Measurements from ENCODE around the gene SLC16A4.

Gene SLC16A4

GRCh38 chr1:110321846-110322245 is 69.0 kb downstream of the SLC16A4 start:
- no peak for DNase-seq

- no peak for DNase-seq
These were observed 69.8 kb downstream of the SLC16A4 start for GRCh38 chr1:110321045-110321444.

GRCh38 chr1:110320168-110320518 is 70.7 kb downstream of the SLC16A4 start:
- DNase-seq, result no peak

GRCh38 chr1:110319332-110320167 is 71.3 kb downstream of the SLC16A4 start:
- DNase-seq, result no peak

GRCh38 chr1:110318046-110318445 is 72.8 kb downstream of the SLC16A4 start:
- no peak for DNase-seq

- DNase-seq, result no peak
These were observed 74.1 kb downstream of the SLC16A4 start for GRCh38 chr1:110316735-110317134.

All from hematopoietic multipotent progenitor cell treated with erythropoietin and hydrocortisone succinate and interleukin-3 and kit ligand, for 4 days (in vitro differentiated cells).